ENCODE data around the gene NAP1L4.
A peak's percentile ranks its signal among the peaks of the same experiment; 100 is the strongest.
"Not testable (repeated sequence)": the region's sequence is repeated elsewhere in the genome, so short reads cannot be mapped to it uniquely, and the experiment has no call there.

The NAP1L4 gene

DNA sequence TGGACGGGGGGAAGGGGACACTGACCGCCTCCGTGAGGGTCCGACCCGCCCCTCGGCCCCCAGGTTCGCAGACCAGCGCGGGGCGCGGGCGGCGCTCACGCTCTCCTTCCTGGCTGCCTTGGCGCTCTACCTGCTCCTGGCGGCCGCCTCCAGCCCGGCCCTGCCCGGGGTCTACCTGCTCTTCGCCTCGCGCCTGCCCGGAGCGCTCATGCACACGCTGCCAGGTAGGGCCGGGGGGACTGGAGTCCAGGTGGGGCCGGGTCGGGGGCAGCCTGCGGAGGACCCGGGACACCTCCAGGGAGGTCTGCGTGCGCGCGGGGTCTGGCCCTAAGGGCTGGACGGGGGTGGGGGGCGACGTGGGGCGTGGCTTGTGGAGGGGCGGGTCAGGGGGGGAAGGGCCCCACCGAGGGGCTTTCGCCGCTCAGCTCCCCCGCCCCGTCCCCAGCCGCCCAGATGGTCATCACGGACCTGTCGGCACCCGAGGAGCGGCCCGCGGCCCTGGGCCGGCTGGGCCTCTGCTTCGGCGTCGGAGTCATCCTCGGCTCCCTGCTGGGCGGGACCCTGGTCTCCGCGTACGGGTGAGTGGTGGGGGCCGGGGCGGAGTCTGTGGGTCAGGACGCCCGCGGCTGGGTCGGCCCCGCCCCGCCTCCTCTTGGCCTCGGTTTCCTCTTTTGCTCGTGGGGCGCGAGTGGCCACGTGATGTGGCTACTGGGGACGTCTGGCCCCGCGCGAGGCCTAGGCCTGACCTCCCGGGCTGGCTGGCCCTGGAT lies 82.8 kb downstream of the NAP1L4 start:
- DNase-seq (ENCODE audit: low spot score), result no peak

DNA sequence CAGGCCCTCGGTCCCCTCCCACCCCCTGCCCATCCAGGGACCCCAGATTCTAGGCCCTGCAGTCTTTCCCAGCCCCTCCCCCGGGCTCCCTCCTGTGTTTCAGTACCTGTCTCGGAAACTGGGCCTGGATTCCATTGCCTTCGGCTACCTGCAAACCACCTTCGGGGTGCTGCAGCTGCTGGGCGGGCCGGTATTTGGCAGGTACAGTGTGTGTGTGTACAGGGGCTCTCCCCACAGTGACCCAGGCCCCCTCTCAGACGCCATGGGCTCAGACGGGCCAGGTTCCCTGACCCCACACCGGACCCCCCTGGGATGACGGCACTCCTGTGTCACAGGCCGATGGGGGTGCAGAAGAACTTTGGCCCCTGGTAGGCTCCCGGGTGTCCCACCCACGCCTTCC lies 84.0 kb downstream of the NAP1L4 start:
- no peak for DNase-seq (ENCODE audit: low spot score)

DNA sequence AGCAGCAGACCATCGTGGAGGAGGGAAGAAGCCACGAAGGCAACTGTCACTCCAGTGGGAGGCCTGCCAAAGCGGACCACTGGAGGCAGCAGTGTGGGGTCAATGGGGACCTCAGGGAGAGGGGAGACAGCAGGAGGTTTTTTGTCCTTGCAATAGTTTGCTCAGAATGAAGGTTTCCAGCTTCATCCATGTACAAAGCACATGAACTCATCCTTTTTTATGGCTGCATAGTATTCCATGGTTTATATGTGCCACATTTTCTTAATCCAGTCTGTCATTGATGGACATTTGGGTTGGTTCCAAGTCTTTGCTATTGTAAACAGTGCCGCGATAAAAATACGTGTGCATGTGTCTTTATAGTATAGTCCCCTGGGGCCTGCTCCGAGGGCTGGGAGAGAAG lies 86.8 kb downstream of the NAP1L4 start:
- DNase-seq (ENCODE audit: low spot score), result not testable (repeated sequence)

DNA sequence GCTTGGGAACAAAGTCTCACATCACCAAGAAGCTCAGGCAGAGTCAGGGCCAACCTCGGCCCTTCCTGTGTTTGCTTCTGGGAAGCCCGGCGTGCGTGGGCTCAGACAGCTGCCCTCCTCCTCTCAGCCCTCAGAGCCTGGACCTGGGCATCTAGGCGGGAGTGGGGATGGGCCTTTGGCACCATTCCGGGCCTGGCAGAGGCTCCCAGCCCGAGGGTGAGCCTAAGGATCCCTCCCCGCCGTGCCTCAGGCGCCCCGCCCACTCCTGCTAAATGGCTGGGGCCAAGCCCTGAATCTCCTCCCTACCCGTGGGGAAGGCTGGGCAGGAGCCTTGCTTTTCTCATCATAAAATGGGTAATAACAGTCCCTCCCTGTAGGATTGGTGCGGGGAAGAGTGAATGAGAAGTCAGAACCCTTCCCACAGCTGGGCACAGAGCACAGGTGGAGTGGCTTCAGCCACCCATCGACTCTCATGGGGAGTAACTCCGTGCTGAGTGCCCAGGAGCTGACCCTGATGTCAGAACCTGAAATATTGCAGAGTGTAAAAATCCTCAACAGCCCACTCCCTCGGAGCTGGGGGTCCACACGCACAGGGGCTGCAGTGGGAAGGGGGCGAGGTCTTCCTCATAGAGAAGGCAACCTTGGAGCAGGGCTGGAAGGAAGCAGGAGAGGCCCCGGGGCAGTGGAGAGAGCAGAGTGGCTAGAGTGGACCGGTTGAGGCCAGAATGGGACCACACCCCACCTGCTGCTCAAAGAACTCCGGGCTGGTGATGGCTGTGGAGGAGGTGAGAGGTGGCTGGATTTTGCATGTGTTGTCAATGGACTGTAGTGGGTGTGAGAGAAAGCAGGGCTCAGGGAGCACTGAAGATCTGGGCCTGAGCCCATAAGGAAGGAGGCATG lies 87.7 kb downstream of the NAP1L4 start:
- no peak for DNase-seq (ENCODE audit: low spot score)

- no peak for DNase-seq (ENCODE audit: low spot score)
Measured at GRCh38 chr11:2903672-2904011, 88.5 kb downstream of the NAP1L4 start.

DNA sequence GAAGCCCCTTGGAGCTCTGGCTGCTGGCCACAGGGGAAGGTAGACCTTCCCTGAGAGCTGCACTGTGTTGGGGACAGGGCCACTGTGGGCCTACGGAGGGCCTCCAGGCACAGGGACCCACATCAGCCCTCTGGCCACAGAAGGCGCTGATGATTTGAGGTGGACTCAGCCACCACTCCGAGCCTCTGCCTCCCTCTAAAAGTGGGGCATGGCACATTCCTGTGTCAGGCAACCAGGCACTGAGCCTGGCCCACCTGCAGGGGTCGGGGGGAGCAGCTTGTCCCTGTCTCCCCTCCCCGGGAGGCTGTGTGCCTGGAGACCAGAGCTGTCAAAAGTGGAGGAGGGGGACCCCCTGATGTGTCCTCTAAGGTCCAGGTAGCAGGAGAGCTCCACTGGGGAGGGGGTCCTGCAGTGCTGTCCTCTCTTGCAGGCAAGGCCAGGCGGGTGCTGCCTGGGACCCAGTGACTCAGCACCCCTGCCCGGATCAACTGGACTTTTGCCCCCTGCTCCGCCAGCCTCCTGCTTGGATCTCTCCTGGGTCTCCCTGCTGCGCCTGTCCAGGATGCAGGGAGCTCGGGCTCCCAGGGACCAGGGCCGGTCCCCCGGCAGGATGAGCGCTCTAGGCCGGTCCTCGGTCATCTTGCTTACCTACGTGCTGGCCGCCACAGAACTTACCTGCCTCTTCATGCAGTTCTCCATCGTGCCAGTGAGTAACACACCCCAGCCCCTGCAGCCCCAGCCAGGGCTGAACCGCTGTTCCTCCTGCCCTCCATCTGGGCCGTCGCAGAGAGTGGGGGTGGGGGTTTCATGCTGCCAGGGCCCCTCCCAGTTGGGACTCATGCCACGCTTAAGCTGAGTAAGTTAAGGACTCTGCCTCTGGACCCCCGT lies 89.1 kb downstream of the NAP1L4 start:
- no peak for DNase-seq (ENCODE audit: low spot score)

DNA sequence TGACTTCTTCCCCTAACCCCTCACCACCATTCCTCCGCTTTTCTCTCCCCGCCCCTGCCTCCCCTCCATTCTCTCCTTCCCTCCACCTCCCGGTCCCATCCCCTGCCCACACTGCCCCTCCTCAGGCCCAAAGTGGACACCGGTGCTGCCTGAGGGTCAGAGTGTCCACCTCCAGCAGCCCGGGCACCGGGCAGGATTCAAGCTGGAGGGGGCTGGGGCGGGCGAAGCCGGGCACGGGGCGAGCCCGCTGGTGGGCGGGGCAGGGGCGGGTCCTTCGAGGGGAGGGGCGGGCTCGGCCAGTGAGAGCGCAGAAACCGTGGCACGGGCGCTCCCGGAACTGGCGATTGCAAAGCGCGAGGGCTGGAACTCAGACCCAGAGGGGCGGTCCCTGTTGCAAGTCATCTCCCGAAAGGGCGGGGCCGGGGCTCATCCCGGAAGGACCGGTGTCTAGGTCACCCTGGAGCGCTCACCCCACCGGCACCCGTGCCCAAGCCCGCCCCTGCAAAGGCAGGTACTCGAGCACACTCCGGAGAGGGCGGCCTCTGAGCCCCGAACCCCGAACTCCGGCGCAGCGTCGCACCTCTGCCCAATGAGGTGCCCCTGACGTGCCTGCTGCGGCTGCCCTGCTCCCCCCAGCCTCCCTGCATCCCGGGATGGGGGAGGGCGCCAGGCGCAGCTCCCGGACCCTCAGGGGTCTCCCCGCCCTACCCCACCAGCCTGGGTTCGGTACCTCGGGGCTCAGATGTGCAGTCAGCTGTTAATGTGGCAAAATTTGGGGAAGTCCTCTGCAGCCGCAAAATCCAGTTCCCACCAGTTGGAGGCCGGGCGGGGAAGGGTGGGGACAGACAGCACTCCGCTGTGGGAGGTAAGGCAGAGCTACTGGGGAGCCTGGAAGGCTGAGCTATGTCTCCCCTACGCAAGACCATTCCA lies 90.0 kb downstream of the NAP1L4 start:
- peak; percentile 89 for DNase-seq (ENCODE audit: low spot score)

DNA sequence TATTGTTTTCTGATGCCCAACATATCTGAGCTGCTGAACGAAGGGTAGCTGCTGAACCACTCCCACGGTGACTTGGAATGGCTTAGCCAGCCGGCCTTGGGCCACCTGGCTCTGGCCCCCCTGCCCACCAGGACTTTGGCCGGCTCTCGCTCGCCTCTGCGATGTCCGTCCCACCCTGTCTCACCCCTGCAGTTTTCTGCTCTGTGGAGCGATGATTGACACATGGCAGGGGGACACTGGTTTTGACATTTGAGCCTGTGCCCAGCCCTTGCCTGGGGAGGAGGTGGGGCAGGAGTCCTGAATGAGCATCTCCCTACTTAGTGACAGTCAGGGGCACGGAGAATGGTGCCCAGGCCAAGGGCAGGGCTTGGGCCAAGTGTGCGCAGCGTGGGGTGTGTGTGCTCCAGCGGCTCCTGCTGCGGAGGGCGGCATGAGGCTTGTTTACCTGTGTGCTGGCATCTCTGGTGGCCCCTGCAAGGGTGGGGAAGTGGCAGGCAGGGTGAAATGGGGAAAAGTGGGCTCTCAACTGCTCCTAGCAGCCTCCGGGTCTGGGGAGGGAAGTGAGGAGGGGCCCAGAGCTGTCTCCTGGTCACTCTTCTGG lies 90.8 kb downstream of the NAP1L4 start:
- no peak for DNase-seq (ENCODE audit: low spot score)

DNA sequence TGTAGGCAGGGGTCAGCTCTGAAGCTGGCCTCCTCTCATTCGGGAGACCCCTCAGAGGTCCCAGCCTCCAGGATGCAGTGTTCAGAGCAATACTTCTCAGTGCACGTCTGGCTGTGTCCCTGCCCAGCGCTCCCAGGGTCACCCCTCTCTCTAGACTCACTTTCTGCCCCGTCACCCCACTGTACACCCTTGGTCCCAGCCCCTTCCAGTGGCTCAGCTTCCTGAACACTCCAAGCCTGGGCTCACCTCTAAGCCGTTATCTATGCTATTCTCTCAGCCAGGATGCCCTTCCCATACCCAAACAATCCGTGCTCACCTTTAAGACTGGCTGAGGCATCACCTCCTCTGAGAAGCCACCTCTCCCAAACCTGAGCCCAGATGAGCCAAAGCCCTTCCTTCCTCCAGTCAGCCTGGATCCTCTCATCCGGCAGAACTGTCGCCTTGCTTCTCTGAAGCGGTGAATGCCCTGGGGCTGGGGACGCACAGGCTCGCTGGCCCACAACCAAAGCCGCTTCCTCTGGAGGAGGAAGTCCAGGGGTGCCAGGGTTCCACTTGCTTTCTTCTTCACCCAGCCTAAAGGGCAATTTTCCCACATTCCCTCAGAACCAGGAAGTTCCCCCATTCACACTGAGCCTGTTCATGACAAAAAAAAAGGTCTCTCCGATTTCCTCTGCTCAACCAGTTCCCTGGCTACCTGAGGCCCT lies 92.9 kb downstream of the NAP1L4 start:
- DNase-seq (ENCODE audit: low spot score), result no peak

GRCh38 chr11:2898366-2899079 lies 93.6 kb downstream of the NAP1L4 start:
- DNase-seq (ENCODE audit: low spot score), result no peak

GRCh38 chr11:2897048-2897447 lies 95.1 kb downstream of the NAP1L4 start:
- no peak for DNase-seq (ENCODE audit: low spot score)

- DNase-seq (ENCODE audit: low spot score), result no peak
Measured at GRCh38 chr11:2896047-2896446, 96.1 kb downstream of the NAP1L4 start.
